ENCODE results near the gene CEMIP2. TPM values are rescaled to one million over a fixed set of nuclear protein-coding genes. Genes with fewer than 3 reads are reported as not detected.

CEMIP2 gene
- total RNA-seq, 2 donors from 2014 or later = 15.6 to 87.7 TPM

GRCh38 chr9:71781391-71781790, 13.1 kb upstream of the CEMIP2 start:
- TF ChIP-seq, protein P1, sequence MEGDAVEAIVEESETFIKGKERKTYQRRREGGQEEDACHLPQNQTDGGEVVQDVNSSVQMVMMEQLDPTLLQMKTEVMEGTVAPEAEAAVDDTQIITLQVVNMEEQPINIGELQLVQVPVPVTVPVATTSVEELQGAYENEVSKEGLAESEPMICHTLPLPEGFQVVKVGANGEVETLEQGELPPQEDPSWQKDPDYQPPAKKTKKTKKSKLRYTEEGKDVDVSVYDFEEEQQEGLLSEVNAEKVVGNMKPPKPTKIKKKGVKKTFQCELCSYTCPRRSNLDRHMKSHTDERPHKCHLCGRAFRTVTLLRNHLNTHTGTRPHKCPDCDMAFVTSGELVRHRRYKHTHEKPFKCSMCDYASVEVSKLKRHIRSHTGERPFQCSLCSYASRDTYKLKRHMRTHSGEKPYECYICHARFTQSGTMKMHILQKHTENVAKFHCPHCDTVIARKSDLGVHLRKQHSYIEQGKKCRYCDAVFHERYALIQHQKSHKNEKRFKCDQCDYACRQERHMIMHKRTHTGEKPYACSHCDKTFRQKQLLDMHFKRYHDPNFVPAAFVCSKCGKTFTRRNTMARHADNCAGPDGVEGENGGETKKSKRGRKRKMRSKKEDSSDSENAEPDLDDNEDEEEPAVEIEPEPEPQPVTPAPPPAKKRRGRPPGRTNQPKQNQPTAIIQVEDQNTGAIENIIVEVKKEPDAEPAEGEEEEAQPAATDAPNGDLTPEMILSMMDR (IDR thresholded peaks at IDR 0.05) = no peak

GRCh38 chr9:71780953-71781352, 12.6 kb upstream of the CEMIP2 start:
- no peak for DNase-seq (ENCODE audit: low spot score)
- Histone ChIP-seq H3K36me3 (no peaks in the 10 kb centered on the region), H3K4me1 (no peaks in the 10 kb centered on the region), H3K4me3 (no peak overlapping the region), H3K27ac (no peak overlapping the region), H3K9me3 (no peaks in the 10 kb centered on the region), H3K27me3 (no peaks in the 10 kb centered on the region)
- TF ChIP-seq, protein P1 (IDR thresholded peaks at IDR 0.05) = no peak

More at GRCh38 chr9:71781391-71781790, 13.1 kb upstream of the CEMIP2 start:
- H3K36me3 ChIP-seq = no peaks in the 10 kb centered on the region
- H3K27me3 ChIP-seq = no peaks in the 10 kb centered on the region
- no peak for DNase-seq (ENCODE audit: low spot score)
- H3K4me3 ChIP-seq = no peak overlapping the region
- no peak overlapping the region for H3K27ac ChIP-seq
- no peaks in the 10 kb centered on the region for H3K4me1 ChIP-seq
- no peaks in the 10 kb centered on the region for H3K9me3 ChIP-seq

GRCh38 chr9:71778085-71778484, 9.8 kb upstream of the CEMIP2 start:
- TF ChIP-seq, protein P1 (IDR thresholded peaks at IDR 0.05) = no peak
- no peak for DNase-seq (ENCODE audit: low spot score)
- no peak overlapping the region for H3K27ac ChIP-seq
- H3K4me1 ChIP-seq = no peaks in the 10 kb centered on the region
- no peak overlapping the region for H3K4me3 ChIP-seq
- no peaks in the 10 kb centered on the region for H3K27me3 ChIP-seq
- H3K9me3 ChIP-seq = no peaks in the 10 kb centered on the region
- H3K36me3 ChIP-seq = no peaks in the 10 kb centered on the region

DNA sequence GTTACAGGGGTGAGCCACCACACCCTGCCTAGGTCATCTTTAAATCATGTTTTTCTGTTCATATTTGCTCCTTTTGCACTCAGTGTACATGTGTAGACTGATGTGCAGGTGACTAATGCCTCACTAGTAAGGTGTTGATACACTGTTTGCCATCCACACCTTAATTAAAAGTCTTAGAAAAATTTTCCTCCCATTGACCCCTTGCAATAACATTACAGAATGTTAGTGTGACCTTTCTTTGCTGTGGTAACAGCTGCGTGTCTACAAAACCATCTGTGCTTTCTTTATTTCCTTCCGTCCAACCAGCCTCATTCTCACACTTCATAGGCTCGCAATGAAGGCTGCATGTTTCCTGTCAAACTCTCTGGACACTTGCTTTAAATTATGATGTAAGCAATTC, 6.6 kb upstream of the CEMIP2 start:
- DNase-seq (ENCODE audit: low spot score) = no peak
- H3K27me3 ChIP-seq = no peaks in the 10 kb centered on the region
- H3K4me1 ChIP-seq = peaks cover 0 to 1% of the 10 kb centered on the region in 2 donors
- no peak overlapping the region for H3K4me3 ChIP-seq
- H3K36me3 ChIP-seq = no peaks in the 10 kb centered on the region
- TF ChIP-seq, protein P1 (IDR thresholded peaks at IDR 0.05) = no peak
- no peaks in the 10 kb centered on the region for H3K9me3 ChIP-seq
- H3K27ac ChIP-seq = no peak overlapping the region

DNA sequence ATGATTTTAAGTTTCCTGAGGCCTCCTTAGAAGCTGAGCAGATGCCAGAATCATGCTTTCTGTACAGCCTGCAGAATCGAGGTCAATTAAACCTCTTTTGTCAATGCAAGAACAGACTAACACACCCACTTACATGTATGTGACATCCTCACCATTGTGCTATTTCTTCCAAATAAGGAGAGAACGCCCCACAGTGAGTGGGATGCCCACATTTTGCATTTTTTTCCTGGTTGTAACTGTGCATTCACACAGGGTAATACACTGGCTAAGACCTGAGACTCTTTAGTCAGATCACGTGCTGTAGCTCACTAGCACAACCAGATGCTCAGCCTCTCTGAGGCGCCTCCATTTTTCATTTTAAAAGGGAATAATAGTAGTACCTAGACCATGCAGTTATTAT, 4.4 kb upstream of the CEMIP2 start:
- H3K4me1 ChIP-seq = peaks cover 0 to 12% of the 10 kb centered on the region in 2 donors

GRCh38 chr9:71770170-71770569, 1.9 kb upstream of the CEMIP2 start:
- Histone ChIP-seq H3K4me1 (peaks cover 0 to 21% of the 10 kb centered on the region in 2 donors), H3K27me3 (no peaks in the 10 kb centered on the region), H3K4me3 (no peak overlapping the region), H3K9me3 (no peaks in the 10 kb centered on the region), H3K27ac (peak overlapping the region; percentile 90 to 97), H3K36me3 (no peaks in the 10 kb centered on the region)
- DNase-seq (ENCODE audit: low spot score) = no peak
- TF ChIP-seq, protein P1 (IDR thresholded peaks at IDR 0.05) = no peak

More for the DNA sequence above, 4.4 kb upstream of the CEMIP2 start:
- Histone ChIP-seq H3K27ac (no peak overlapping the region), H3K9me3 (no peaks in the 10 kb centered on the region), H3K36me3 (no peaks in the 10 kb centered on the region), H3K4me3 (no peak overlapping the region), H3K27me3 (no peaks in the 10 kb centered on the region)
- TF ChIP-seq, protein P1 (IDR thresholded peaks at IDR 0.05) = no peak
- no peak for DNase-seq (ENCODE audit: low spot score)
